Stimulated activated CD8-positive, alpha-beta memory T cell treated with anti-CD3 and anti-CD28 coated beads, Interleukin-2, amount 100 ng/mL, for 1 hour (primary cell): ENCODE data around the gene MACROD1.

ENCODE experiments used
- DNase-seq, 2 donors: peaks; one replicate each; pipeline ENCODE4 v3.0.0-alpha.2; 2020; ENCODE audit warnings: low read depth in 2 of 2

MACROD1 gene

GRCh38 chr11:64113462-64113780 is 52.5 kb downstream of the MACROD1 start:
- no peak for DNase-seq

- DNase-seq, result no peak
Measured at GRCh38 chr11:64112771-64113461, 53.0 kb downstream of the MACROD1 start.

GRCh38 chr11:64110465-64111375 is 55.2 kb downstream of the MACROD1 start:
- no peak for DNase-seq

- DNase-seq, result no peak
Measured at GRCh38 chr11:64109332-64109731, 56.6 kb downstream of the MACROD1 start.

GRCh38 chr11:64107303-64107702 is 58.6 kb downstream of the MACROD1 start:
- no peak for DNase-seq

- DNase-seq, result no peak
Measured at GRCh38 chr11:64104632-64105031, 61.3 kb downstream of the MACROD1 start.

GRCh38 chr11:64103277-64103985 is 62.5 kb downstream of the MACROD1 start:
- no peak for DNase-seq

GRCh38 chr11:64102005-64102738 is 63.7 kb downstream of the MACROD1 start:
- no peak for DNase-seq

GRCh38 chr11:64101461-64101860 is 64.5 kb downstream of the MACROD1 start:
- DNase-seq, result no peak

- no peak for DNase-seq
Measured at GRCh38 chr11:64100782-64101353, 65.0 kb downstream of the MACROD1 start.

- no peak for DNase-seq
Measured at GRCh38 chr11:64100360-64100759, 65.6 kb downstream of the MACROD1 start.

- DNase-seq, result no peak
Measured at GRCh38 chr11:64099436-64099835, 66.5 kb downstream of the MACROD1 start.

- DNase-seq, result no peak
Measured at GRCh38 chr11:64098318-64098831, 67.5 kb downstream of the MACROD1 start.

GRCh38 chr11:64097468-64098317 is 68.2 kb downstream of the MACROD1 start:
- DNase-seq, result no peak

GRCh38 chr11:64096835-64097234 is 69.1 kb downstream of the MACROD1 start:
- DNase-seq, result no peak

GRCh38 chr11:64095949-64096348 is 70.0 kb downstream of the MACROD1 start:
- no peak for DNase-seq

GRCh38 chr11:64095273-64095817 is 70.6 kb downstream of the MACROD1 start:
- no peak for DNase-seq

- no peak for DNase-seq
Measured at GRCh38 chr11:64094463-64095260, 71.3 kb downstream of the MACROD1 start.
